ENCODE measurements around the gene FLNC.

Gene FLNC

GRCh38 chr7:128843938-128844621, 13.9 kb downstream of the FLNC start:
- DNase-seq (ENCODE audit: low read depth in 2 of 2) = no peak

- DNase-seq (ENCODE audit: low read depth in 2 of 2) = no peak
These were observed 14.6 kb downstream of the FLNC start for GRCh38 chr7:128844777-128845311.

GRCh38 chr7:128845475-128845874, 15.3 kb downstream of the FLNC start:
- no peak for DNase-seq (ENCODE audit: low read depth in 2 of 2)

GRCh38 chr7:128845987-128846386, 15.8 kb downstream of the FLNC start:
- DNase-seq (ENCODE audit: low read depth in 2 of 2) = no peak

GRCh38 chr7:128846781-128847444, 16.7 kb downstream of the FLNC start:
- DNase-seq (ENCODE audit: low read depth in 2 of 2) = no peak

GRCh38 chr7:128847721-128848211, 17.6 kb downstream of the FLNC start:
- no peak for DNase-seq (ENCODE audit: low read depth in 2 of 2)

GRCh38 chr7:128848289-128849155, 18.3 kb downstream of the FLNC start:
- no peak for DNase-seq (ENCODE audit: low read depth in 2 of 2)

- no peak for DNase-seq (ENCODE audit: low read depth in 2 of 2)
These were observed 18.9 kb downstream of the FLNC start for GRCh38 chr7:128849156-128849515.

- DNase-seq (ENCODE audit: low read depth in 2 of 2) = no peak
These were observed 19.7 kb downstream of the FLNC start for GRCh38 chr7:128849804-128850490.

GRCh38 chr7:128852537-128853254, 22.5 kb downstream of the FLNC start:
- no peak for DNase-seq (ENCODE audit: low read depth in 2 of 2)

GRCh38 chr7:128853799-128854198, 23.6 kb downstream of the FLNC start:
- no peak for DNase-seq (ENCODE audit: low read depth in 2 of 2)

GRCh38 chr7:128854396-128854795, 24.2 kb downstream of the FLNC start:
- DNase-seq (ENCODE audit: low read depth in 2 of 2) = no peak

GRCh38 chr7:128855559-128855958, 25.4 kb downstream of the FLNC start:
- DNase-seq (ENCODE audit: low read depth in 2 of 2) = no peak

GRCh38 chr7:128856001-128856718, 26.0 kb downstream of the FLNC start:
- DNase-seq (ENCODE audit: low read depth in 2 of 2) = no peak

- DNase-seq (ENCODE audit: low read depth in 2 of 2) = no peak
These were observed 28.4 kb downstream of the FLNC start for GRCh38 chr7:128858380-128859231.

- no peak for DNase-seq (ENCODE audit: low read depth in 2 of 2)
These were observed 29.3 kb downstream of the FLNC start for GRCh38 chr7:128859232-128860157.

GRCh38 chr7:128860158-128861073, 30.2 kb downstream of the FLNC start:
- no peak for DNase-seq (ENCODE audit: low read depth in 2 of 2)
